Measurements from ENCODE around the gene DNAL1. TPM values are rescaled to one million over a fixed set of nuclear protein-coding genes. Genes with fewer than 3 reads are reported as not detected.

DNAL1 gene
- total and polyA plus RNA-seq, 2 of the 13 experiments (the other 11 are each of a cell fraction or from before 2014, with no cell fraction given): 1.4 to 13.3 TPM

DNA sequence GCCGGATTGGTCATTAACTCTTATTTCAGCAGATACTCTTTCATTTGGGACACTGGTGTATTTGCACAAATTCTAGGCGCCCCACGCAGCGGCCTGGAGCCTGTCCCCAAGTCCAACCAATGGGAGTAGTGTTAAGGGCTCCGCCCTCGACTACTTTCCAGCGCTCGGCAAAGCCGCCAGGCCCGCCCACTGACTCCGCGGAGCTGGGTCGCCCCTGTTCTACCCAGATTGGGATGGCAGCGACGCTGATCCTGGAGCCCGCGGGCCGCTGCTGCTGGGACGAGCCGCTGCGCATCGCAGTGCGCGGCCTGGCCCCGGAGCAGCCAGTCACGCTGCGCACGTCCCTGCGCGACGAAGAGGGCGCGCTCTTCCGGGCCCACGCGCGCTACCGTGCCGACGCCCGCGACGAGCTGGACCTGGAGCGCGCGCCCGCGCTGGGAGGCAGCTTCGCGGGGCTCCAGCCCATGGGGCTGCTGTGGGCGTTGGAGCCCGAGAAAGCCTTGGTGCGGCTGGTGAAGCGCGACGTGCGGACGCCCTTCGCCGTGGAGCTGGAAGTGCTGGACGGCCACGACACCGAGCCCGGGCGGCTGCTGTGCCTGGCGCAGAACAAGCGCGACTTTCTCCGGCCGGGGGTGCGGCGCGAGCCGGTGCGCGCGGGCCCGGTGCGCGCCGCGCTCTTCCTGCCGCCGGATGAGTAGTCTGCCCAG lies 32.3 kb upstream of the DNAL1 start, which contains the start of gene ACOT6 (continued):
- TF ChIP-seq, protein P1, sequence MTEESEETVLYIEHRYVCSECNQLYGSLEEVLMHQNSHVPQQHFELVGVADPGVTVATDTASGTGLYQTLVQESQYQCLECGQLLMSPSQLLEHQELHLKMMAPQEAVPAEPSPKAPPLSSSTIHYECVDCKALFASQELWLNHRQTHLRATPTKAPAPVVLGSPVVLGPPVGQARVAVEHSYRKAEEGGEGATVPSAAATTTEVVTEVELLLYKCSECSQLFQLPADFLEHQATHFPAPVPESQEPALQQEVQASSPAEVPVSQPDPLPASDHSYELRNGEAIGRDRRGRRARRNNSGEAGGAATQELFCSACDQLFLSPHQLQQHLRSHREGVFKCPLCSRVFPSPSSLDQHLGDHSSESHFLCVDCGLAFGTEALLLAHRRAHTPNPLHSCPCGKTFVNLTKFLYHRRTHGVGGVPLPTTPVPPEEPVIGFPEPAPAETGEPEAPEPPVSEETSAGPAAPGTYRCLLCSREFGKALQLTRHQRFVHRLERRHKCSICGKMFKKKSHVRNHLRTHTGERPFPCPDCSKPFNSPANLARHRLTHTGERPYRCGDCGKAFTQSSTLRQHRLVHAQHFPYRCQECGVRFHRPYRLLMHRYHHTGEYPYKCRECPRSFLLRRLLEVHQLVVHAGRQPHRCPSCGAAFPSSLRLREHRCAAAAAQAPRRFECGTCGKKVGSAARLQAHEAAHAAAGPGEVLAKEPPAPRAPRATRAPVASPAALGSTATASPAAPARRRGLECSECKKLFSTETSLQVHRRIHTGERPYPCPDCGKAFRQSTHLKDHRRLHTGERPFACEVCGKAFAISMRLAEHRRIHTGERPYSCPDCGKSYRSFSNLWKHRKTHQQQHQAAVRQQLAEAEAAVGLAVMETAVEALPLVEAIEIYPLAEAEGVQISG (CRISPR knock-in tag; IDR thresholded peaks at IDR 0.05): peak; percentile 51; the same call in 1 of the 2 replicates
- TF ChIP-seq, protein P2, sequence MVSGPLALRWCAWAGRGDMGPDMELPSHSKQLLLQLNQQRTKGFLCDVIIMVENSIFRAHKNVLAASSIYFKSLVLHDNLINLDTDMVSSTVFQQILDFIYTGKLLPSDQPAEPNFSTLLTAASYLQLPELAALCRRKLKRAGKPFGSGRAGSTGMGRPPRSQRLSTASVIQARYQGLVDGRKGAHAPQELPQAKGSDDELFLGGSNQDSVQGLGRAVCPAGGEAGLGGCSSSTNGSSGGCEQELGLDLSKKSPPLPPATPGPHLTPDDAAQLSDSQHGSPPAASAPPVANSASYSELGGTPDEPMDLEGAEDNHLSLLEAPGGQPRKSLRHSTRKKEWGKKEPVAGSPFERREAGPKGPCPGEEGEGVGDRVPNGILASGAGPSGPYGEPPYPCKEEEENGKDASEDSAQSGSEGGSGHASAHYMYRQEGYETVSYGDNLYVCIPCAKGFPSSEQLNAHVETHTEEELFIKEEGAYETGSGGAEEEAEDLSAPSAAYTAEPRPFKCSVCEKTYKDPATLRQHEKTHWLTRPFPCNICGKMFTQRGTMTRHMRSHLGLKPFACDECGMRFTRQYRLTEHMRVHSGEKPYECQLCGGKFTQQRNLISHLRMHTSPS (CRISPR knock-in tag; IDR thresholded peaks at IDR 0.05; ENCODE audit: low read depth): no peak; the same call in 1 of the 2 replicates
- TF ChIP-seq ZNF547 (CRISPR knock-in tag; IDR thresholded peaks at IDR 0.05) (peak; percentile 30; the same call in 1 of the 2 replicates), ZNF17 (CRISPR knock-in tag; IDR thresholded peaks at IDR 0.05) (no peak), CENPT (CRISPR knock-in tag; IDR thresholded peaks at IDR 0.05; ENCODE audit: low read depth) (0 out of 2 replicates have a peak, but pooled peaks have one; percentile 53), ZNF343 (CRISPR knock-in tag; IDR thresholded peaks at IDR 0.05) (0 out of 2 replicates have a peak, but pooled peaks have one; percentile 56), PHF20 (CRISPR knock-in tag; IDR thresholded peaks at IDR 0.05) (peak; percentile 64), ZSCAN21 (CRISPR knock-in tag; IDR thresholded peaks at IDR 0.05; ENCODE audit: borderline replicate concordance) (peak; percentile 26; the same call in 1 of the 2 replicates), ZNF382 (CRISPR knock-in tag; IDR thresholded peaks at IDR 0.05; ENCODE audit: borderline replicate concordance) (no peak)
- TF ChIP-seq, protein P3, sequence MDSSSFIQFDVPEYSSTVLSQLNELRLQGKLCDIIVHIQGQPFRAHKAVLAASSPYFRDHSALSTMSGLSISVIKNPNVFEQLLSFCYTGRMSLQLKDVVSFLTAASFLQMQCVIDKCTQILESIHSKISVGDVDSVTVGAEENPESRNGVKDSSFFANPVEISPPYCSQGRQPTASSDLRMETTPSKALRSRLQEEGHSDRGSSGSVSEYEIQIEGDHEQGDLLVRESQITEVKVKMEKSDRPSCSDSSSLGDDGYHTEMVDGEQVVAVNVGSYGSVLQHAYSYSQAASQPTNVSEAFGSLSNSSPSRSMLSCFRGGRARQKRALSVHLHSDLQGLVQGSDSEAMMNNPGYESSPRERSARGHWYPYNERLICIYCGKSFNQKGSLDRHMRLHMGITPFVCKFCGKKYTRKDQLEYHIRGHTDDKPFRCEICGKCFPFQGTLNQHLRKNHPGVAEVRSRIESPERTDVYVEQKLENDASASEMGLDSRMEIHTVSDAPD (CRISPR knock-in tag; IDR thresholded peaks at IDR 0.05): no peak
- TF ChIP-seq, protein P4, sequence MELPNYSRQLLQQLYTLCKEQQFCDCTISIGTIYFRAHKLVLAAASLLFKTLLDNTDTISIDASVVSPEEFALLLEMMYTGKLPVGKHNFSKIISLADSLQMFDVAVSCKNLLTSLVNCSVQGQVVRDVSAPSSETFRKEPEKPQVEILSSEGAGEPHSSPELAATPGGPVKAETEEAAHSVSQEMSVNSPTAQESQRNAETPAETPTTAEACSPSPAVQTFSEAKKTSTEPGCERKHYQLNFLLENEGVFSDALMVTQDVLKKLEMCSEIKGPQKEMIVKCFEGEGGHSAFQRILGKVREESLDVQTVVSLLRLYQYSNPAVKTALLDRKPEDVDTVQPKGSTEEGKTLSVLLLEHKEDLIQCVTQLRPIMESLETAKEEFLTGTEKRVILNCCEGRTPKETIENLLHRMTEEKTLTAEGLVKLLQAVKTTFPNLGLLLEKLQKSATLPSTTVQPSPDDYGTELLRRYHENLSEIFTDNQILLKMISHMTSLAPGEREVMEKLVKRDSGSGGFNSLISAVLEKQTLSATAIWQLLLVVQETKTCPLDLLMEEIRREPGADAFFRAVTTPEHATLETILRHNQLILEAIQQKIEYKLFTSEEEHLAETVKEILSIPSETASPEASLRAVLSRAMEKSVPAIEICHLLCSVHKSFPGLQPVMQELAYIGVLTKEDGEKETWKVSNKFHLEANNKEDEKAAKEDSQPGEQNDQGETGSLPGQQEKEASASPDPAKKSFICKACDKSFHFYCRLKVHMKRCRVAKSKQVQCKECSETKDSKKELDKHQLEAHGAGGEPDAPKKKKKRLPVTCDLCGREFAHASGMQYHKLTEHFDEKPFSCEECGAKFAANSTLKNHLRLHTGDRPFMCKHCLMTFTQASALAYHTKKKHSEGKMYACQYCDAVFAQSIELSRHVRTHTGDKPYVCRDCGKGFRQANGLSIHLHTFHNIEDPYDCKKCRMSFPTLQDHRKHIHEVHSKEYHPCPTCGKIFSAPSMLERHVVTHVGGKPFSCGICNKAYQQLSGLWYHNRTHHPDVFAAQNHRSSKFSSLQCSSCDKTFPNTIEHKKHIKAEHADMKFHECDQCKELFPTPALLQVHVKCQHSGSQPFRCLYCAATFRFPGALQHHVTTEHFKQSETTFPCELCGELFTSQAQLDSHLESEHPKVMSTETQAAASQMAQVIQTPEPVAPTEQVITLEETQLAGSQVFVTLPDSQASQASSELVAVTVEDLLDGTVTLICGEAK (IDR thresholded peaks at IDR 0.05): no peak
- TF ChIP-seq, protein P4 (CRISPR knock-in tag; IDR thresholded peaks at IDR 0.05): no peak

Measured in HepG2 (cell line).